ENCODE results near the gene ARID2.

Gene ARID2

GRCh38 chr12:45725631-45726602, 3.6 kb upstream of the ARID2 start:
- DNase-seq (ENCODE audit: low spot score) = peak; percentile 81

GRCh38 chr12:45726603-45727300, 2.8 kb upstream of the ARID2 start:
- DNase-seq (ENCODE audit: low spot score) = peak; percentile 71

- peak; percentile 89 for DNase-seq (ENCODE audit: low spot score)
Observed at GRCh38 chr12:45727301-45727979, 2.1 kb upstream of the ARID2 start.

- no peak for DNase-seq (ENCODE audit: low spot score)
Observed at GRCh38 chr12:45727980-45728629, 1.4 kb upstream of the ARID2 start.

- DNase-seq (ENCODE audit: low spot score) = peak; percentile 92
Observed at GRCh38 chr12:45728630-45729232, 775 bp upstream of the ARID2 start.

- DNase-seq (ENCODE audit: low spot score) = no peak
Observed at GRCh38 chr12:45730084-45730347, 510 bp downstream of the ARID2 start.

- DNase-seq (ENCODE audit: low spot score) = peak; percentile 72
Observed at GRCh38 chr12:45730348-45731189, 1.1 kb downstream of the ARID2 start.

GRCh38 chr12:45731190-45731775, 1.8 kb downstream of the ARID2 start:
- peak; percentile 63 for DNase-seq (ENCODE audit: low spot score)

GRCh38 chr12:45732250-45732649, 2.7 kb downstream of the ARID2 start:
- peak; percentile 45 for DNase-seq (ENCODE audit: low spot score)

GRCh38 chr12:45732936-45733335, 3.4 kb downstream of the ARID2 start:
- DNase-seq (ENCODE audit: low spot score) = peak; percentile 32

- no peak for DNase-seq (ENCODE audit: low spot score)
Observed at GRCh38 chr12:45737638-45738037, 8.1 kb downstream of the ARID2 start.

GRCh38 chr12:45742590-45742989, 13.1 kb downstream of the ARID2 start:
- DNase-seq (ENCODE audit: low spot score) = no peak

GRCh38 chr12:45743247-45743646, 13.7 kb downstream of the ARID2 start:
- DNase-seq (ENCODE audit: low spot score) = no peak

- DNase-seq (ENCODE audit: low spot score) = peak; percentile 46
Observed at GRCh38 chr12:45745861-45746277, 16.4 kb downstream of the ARID2 start.

GRCh38 chr12:45756666-45757065, 27.2 kb downstream of the ARID2 start:
- DNase-seq (ENCODE audit: low spot score) = peak; percentile 42

GRCh38 chr12:45757172-45757571, 27.7 kb downstream of the ARID2 start:
- DNase-seq (ENCODE audit: low spot score) = no peak

- no peak for DNase-seq (ENCODE audit: low spot score)
Observed at GRCh38 chr12:45760333-45760732, 30.8 kb downstream of the ARID2 start.

GRCh38 chr12:45762185-45763110, 32.9 kb downstream of the ARID2 start:
- peak; percentile 70 for DNase-seq (ENCODE audit: low spot score)

- no peak for DNase-seq (ENCODE audit: low spot score)
Observed at GRCh38 chr12:45763381-45763780, 33.9 kb downstream of the ARID2 start.
